Measurements from ENCODE around the gene NMUR1. TPM values are rescaled to one million over a fixed set of nuclear protein-coding genes. Genes with fewer than 3 reads are reported as not detected.

Gene NMUR1
- total RNA-seq, 1 donor from 2014 or later = not detected

- H3K36me3 Mint-ChIP-seq (ENCODE audit: unreplicated experiment) = no peaks in the 10 kb centered on the region
- H3K4me3 Mint-ChIP-seq (ENCODE audit: unreplicated experiment) = no peak overlapping the region
- TF ChIP-seq CTCF (IDR thresholded peaks at IDR 0.05) = no peak
- peaks cover 15% of the 10 kb centered on the region for H3K27me3 Mint-ChIP-seq (ENCODE audit: unreplicated experiment)
- H3K27ac Mint-ChIP-seq (ENCODE audit: unreplicated experiment) = no peak overlapping the region
- no peaks in the 10 kb centered on the region for H3K4me1 Mint-ChIP-seq (ENCODE audit: unreplicated experiment)
- no peaks in the 10 kb centered on the region for H3K9me3 Mint-ChIP-seq (ENCODE audit: unreplicated experiment)
- DNase-seq (ENCODE audit: extremely low spot score, unreplicated experiment) = peak; percentile 10
These were observed 50.8 kb downstream of the NMUR1 start for GRCh38 chr2:231479455-231479854.

GRCh38 chr2:231476920-231477319, 53.3 kb downstream of the NMUR1 start:
- Mint-ChIP-seq H3K4me1 (ENCODE audit: unreplicated experiment) (no peaks in the 10 kb centered on the region), H3K27me3 (ENCODE audit: unreplicated experiment) (peaks cover 27% of the 10 kb centered on the region)

GRCh38 chr2:231475965-231476364, 54.3 kb downstream of the NMUR1 start:
- Mint-ChIP-seq H3K36me3 (ENCODE audit: unreplicated experiment) (no peaks in the 10 kb centered on the region), H3K4me1 (ENCODE audit: unreplicated experiment) (no peaks in the 10 kb centered on the region), H3K4me3 (ENCODE audit: unreplicated experiment) (no peak overlapping the region), H3K27ac (ENCODE audit: unreplicated experiment) (no peak overlapping the region), H3K9me3 (ENCODE audit: unreplicated experiment) (no peaks in the 10 kb centered on the region), H3K27me3 (ENCODE audit: unreplicated experiment) (peaks cover 27% of the 10 kb centered on the region)
- DNase-seq (ENCODE audit: extremely low spot score, unreplicated experiment) = no peak
- no peak for TF ChIP-seq CTCF (IDR thresholded peaks at IDR 0.05)

More at GRCh38 chr2:231476920-231477319, 53.3 kb downstream of the NMUR1 start:
- Mint-ChIP-seq H3K36me3 (ENCODE audit: unreplicated experiment) (no peaks in the 10 kb centered on the region), H3K4me3 (ENCODE audit: unreplicated experiment) (no peak overlapping the region), H3K27ac (ENCODE audit: unreplicated experiment) (no peak overlapping the region), H3K9me3 (ENCODE audit: unreplicated experiment) (no peaks in the 10 kb centered on the region)
- no peak for DNase-seq (ENCODE audit: extremely low spot score, unreplicated experiment)
- no peak for TF ChIP-seq CTCF (IDR thresholded peaks at IDR 0.05)

Other genes with a start within 250 kb of the NMUR1 start
- gene B3GNT7, start 134.7 kb downstream of the NMUR1 start, total RNA-seq = 1.1 and 1.5 TPM in 2 replicates
- 407 and 421 TPM in 2 replicates for gene NCL, start 66.0 kb downstream of the NMUR1 start, total RNA-seq
- gene TEX44, start 62.4 kb upstream of the NMUR1 start, total RNA-seq = not detected in 2 replicates
- gene PTMA, start 178.1 kb upstream of the NMUR1 start, total RNA-seq = 709 and 776 TPM in 2 replicates

Data from osteocyte (in vitro differentiated cells).